HCT116 (cell line): ENCODE data around the gene MAPKAPK3. TPM values are rescaled to one million over a fixed set of nuclear protein-coding genes. Genes with fewer than 3 reads are reported as not detected.

Experiments used
- ATAC-seq: fragments of 200-7000 bp; cut with Tn5 transposase; 2 replicates; pipeline ENCODE4 v1.9.1; 2020; ENCODE audit warnings: mild to moderate bottlenecking, moderate library complexity
- BruUV-seq: library from RNA; stranded (reverse); fragments of 400-500 nt; replicated peaks from 2 replicates; lab custom pipeline; 2021; lab: Mats Ljungman, UMichigan
- CTCF ChIA-PET: fragments of 300-600 bp; sonication (Branson Sonifier 250); formaldehyde crosslinking; loops from one replicate; lab custom pipeline; 2021; ENCODE audit warnings: antibody characterized with exemption; lab: Charles Lee
- POLR2A ChIA-PET: fragments of 300-600, 350-600 bp; sonication (Branson Sonifier 250); formaldehyde crosslinking; loops from one replicate; lab custom pipeline; 2021; ENCODE audit warnings: antibody characterized with exemption; lab: Charles Lee
- RAD21 ChIA-PET, 2 experiments: fragments of 300-600 bp; sonication (Branson Sonifier 250); formaldehyde crosslinking; loops; one replicate each; lab custom pipeline; 2023; ENCODE audit warnings: low total read pairs in 2 of 2; ENCODE audit not compliant: uncharacterized antibody in 2 of 2, unreplicated experiment in 2 of 2, low non-redundant PET in 1 of 2; lab: Charles Lee
- DNase-seq: peaks from one replicate; pipeline ENCODE4 v3.0.0-alpha.2; 2010; ENCODE audit warnings: low read depth, low spot score
- H2AFZ ChIP-seq: fragments of 200-600 bp; shearing (Covaris generic), sonication (generic); 2 replicates; pipeline ENCODE4 v1.6.1; 2017; ENCODE audit warnings: low read depth, mixed run types, mixed read lengths, antibody characterized with exemption, low read length; ENCODE audit not compliant: poor library complexity, severe bottlenecking
- H3K27ac ChIP-seq: 2 replicates; pipeline ENCODE4 v1.5.1; 2012; ENCODE audit warnings: low read depth, low read length
- H3K27me3 ChIP-seq: fragments of 200-600 bp; sonication (generic); 2 replicates; pipeline ENCODE4 v1.6.1; 2016; ENCODE audit warnings: mixed run types, low read length, mixed read lengths; ENCODE audit not compliant: insufficient read depth
- H3K36me3 ChIP-seq, 2 experiments: fragments of 200-500 bp in 1 of 2; fragments of 200-600 bp in 1 of 2; sonication (Bioruptor generic) in 1 of 2; sonication (generic) in 1 of 2; 2 replicates each; pipeline versions ENCODE4 v1.5.1 to v1.6.1; 2014 to 2016; ENCODE audit warnings: low read length in 2 of 2, inconsistent platforms in 1 of 2, mixed read lengths in 1 of 2, mixed run types in 1 of 2; ENCODE audit not compliant: insufficient read depth in 2 of 2, control insufficient read depth in 1 of 2
- H3K4me1 ChIP-seq, 2 experiments: fragments of 200-600 bp in 1 of 2; sonication (generic) in 1 of 2; 2 replicates each; pipeline versions ENCODE4 v1.5.1 to v1.6.1; 2012 to 2017; ENCODE audit warnings: low read length in 2 of 2, inconsistent platforms in 1 of 2, mild to moderate bottlenecking in 1 of 2, mixed read lengths in 1 of 2, mixed run types in 1 of 2, moderate library complexity in 1 of 2; ENCODE audit not compliant: insufficient read depth in 2 of 2, control insufficient read depth in 1 of 2
- H3K4me2 ChIP-seq: fragments of 200-600 bp; sonication (generic); 2 replicates; pipeline ENCODE4 v1.6.1; 2017; ENCODE audit warnings: mixed run types, low read length, mixed read lengths
- H3K4me3 ChIP-seq, 2 experiments: fragments of 200-600 bp in 1 of 2; sonication (generic) in 1 of 2; replicated peaks in 1 of 2; 2 replicates each; pipeline ENCODE4 v1.5.1; 2011 to 2016; ENCODE audit warnings: low read length in 2 of 2, control low read depth in 1 of 2, low read depth in 1 of 2, mild to moderate bottlenecking in 1 of 2, mixed read lengths in 1 of 2, mixed run types in 1 of 2
- H3K79me2 ChIP-seq: fragments of 200-600 bp; sonication (generic); 2 replicates; pipeline ENCODE4 v1.6.1; 2017; ENCODE audit warnings: mild to moderate bottlenecking, mixed run types, low read length, moderate library complexity, mixed read lengths; ENCODE audit not compliant: insufficient read depth
- H3K9ac ChIP-seq: fragments of 200-600 bp; sonication (generic); 2 replicates; pipeline ENCODE4 v1.6.1; 2016; ENCODE audit warnings: low read length, mixed read lengths
- H3K9me2 ChIP-seq: fragments of 200-600 bp; sonication (generic), shearing (Covaris generic); 2 replicates; pipeline ENCODE4 v1.6.1; 2017; ENCODE audit warnings: mixed run types, mild to moderate bottlenecking, moderate library complexity; ENCODE audit not compliant: insufficient read depth
- H3K9me3 ChIP-seq, 2 experiments: fragments of 200-500 bp in 1 of 2; fragments of 200-600 bp in 1 of 2; sonication (Bioruptor generic) in 1 of 2; sonication (generic) in 1 of 2; 2 replicates each; pipeline ENCODE4 v1.6.1; 2014 to 2017; ENCODE audit warnings: low read length in 2 of 2, mixed read lengths in 2 of 2, inconsistent platforms in 1 of 2, low read depth in 1 of 2, mild to moderate bottlenecking in 1 of 2, mixed run types in 1 of 2, moderate library complexity in 1 of 2; ENCODE audit not compliant: control insufficient read depth in 1 of 2, insufficient read depth in 1 of 2
- H4K20me1 ChIP-seq: fragments of 200-600 bp; sonication (generic), shearing (Covaris generic); 2 replicates; pipeline ENCODE4 v1.6.1; 2017; ENCODE audit warnings: mixed run types, mild to moderate bottlenecking, moderate library complexity; ENCODE audit not compliant: insufficient read depth
- CEBPB ChIP-seq: IDR thresholded peaks from 2 replicates; pipeline ENCODE4 v1.6.1; 2012; ENCODE audit warnings: low read depth
- EGR1 ChIP-seq: IDR thresholded peaks from 2 replicates; pipeline ENCODE4 v1.6.1; 2012; ENCODE audit warnings: low read depth
- EZH2phosphoT487 ChIP-seq: fragments of 200-600 bp; IDR thresholded peaks from 2 replicates; pipeline ENCODE4 v1.6.1; 2018; ENCODE audit warnings: antibody characterized with exemption, borderline replicate concordance
- JUND ChIP-seq: IDR thresholded peaks from 2 replicates; pipeline ENCODE4 v1.6.1; 2012
- POLR2A ChIP-seq: IDR thresholded peaks from 2 replicates; pipeline ENCODE4 v1.7.0; 2011; ENCODE audit warnings: borderline replicate concordance; ENCODE audit not compliant: insufficient read depth, insufficient read length; ENCODE audit errors: extremely low read depth
- POLR2AphosphoS5 ChIP-seq: IDR thresholded peaks from 2 replicates; pipeline ENCODE4 v1.6.1; 2011; ENCODE audit warnings: mild to moderate bottlenecking, low read depth, low read length, moderate library complexity
- RAD21 ChIP-seq: IDR thresholded peaks from 2 replicates; pipeline ENCODE4 v1.6.1; 2012; ENCODE audit warnings: low read depth, mild to moderate bottlenecking
- SIN3A ChIP-seq: IDR thresholded peaks from 2 replicates; pipeline ENCODE4 v1.6.1; 2012; ENCODE audit warnings: low read depth
- SP1 ChIP-seq: IDR thresholded peaks from 2 replicates; pipeline ENCODE4 v1.6.1; 2012; ENCODE audit warnings: low read depth
- SRF ChIP-seq: IDR thresholded peaks from 2 replicates; pipeline ENCODE4 v1.6.1; 2012; ENCODE audit warnings: low read depth
- TCF7L2 ChIP-seq: IDR thresholded peaks from 2 replicates; pipeline ENCODE4 v1.7.0; 2011; ENCODE audit warnings: borderline replicate concordance, inconsistent platforms; ENCODE audit not compliant: insufficient read depth, insufficient read length; ENCODE audit errors: extremely low read depth
- YY1 ChIP-seq: IDR thresholded peaks from 2 replicates; pipeline ENCODE4 v1.6.1; 2011; ENCODE audit warnings: low read length, low read depth, moderate library complexity, mild to moderate bottlenecking; ENCODE audit not compliant: insufficient replicate concordance; ENCODE audit errors: extremely low read depth
- ZFX ChIP-seq: fragments of 450-650 bp; IDR thresholded peaks from 2 replicates; pipeline ENCODE4 v1.6.1; 2017
- intact Hi-C: fragments of 100-400 bp; cut with micrococcal nuclease; formaldehyde crosslinking; loops from 2 replicates; pipeline ENCODE4 v1.10.0; 2022
- total RNA-seq: library from RNA; stranded (reverse); gene quantifications from one replicate; pipeline ENCODE4 v1.2.1, GENCODE V29; 2021; ENCODE audit not compliant: unreplicated experiment
- TF ChIP-seq, protein P1 (sequence below), 3 experiments: fragments of 200-600 bp in 1 of 3; sonication (generic) in 1 of 3; IDR thresholded peaks in 2 of 3; conservative IDR thresholded peaks in 1 of 3; 2 replicates each; pipeline ENCODE4 v1.5.1; 2012 to 2017; ENCODE audit warnings: low read depth in 2 of 3, low read length in 2 of 3, antibody characterized with exemption in 1 of 3, borderline replicate concordance in 1 of 3, control low read depth in 1 of 3, mild to moderate bottlenecking in 1 of 3, mixed read lengths in 1 of 3, mixed run types in 1 of 3, moderate library complexity in 1 of 3; ENCODE audit not compliant: insufficient read depth in 1 of 3
- TF ChIP-seq, protein P2 (sequence below): IDR thresholded peaks from 2 replicates; pipeline ENCODE4 v1.6.1; 2012

Gene MAPKAPK3
- total RNA-seq, 1 experiment from 2014 or later, result 87.3 TPM

DNA sequence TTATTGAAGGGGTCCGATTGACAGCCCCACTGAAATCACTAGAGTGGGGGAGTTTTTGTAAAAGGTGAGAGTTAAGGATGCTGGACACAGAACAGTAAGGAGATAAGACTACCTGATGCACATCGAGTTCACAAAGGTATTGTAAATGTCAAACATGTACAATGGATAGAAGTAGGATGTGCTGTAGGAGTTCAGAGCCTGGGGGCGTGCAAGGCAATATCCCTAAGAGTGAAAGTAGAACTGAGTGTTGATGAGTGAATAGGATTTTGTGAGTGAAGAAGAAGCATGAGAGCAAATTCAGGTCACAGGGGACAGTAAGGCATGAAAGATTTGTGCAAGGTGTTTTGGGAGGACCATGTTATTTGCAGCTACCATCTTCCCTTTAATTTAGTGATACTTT lies 79.3 kb downstream of the MAPKAPK3 start:
- H3K36me3 ChIP-seq, result no peaks in the 10 kb centered on the region
- H3K9me2 ChIP-seq, result no peaks in the 10 kb centered on the region
- no peaks in the 10 kb centered on the region for H3K9me3 ChIP-seq
- intact Hi-C loops, result no loop called here
- no peaks in the 10 kb centered on the region for H3K27me3 ChIP-seq
- no peak overlapping the region for H3K4me3 ChIP-seq
- no peak overlapping the region for H3K27ac ChIP-seq
- H3K4me1 ChIP-seq, result no peaks in the 10 kb centered on the region
- ATAC-seq (no peak), DNase-seq (no peak)
- no peak overlapping the region for H3K9ac ChIP-seq
- BruUV-seq, result no TSS peak
- H3K4me2 ChIP-seq, result no peak overlapping the region
- peaks cover 16% of the 10 kb centered on the region; the same call in 1 of the 2 replicates for H3K79me2 ChIP-seq
- H4K20me1 ChIP-seq, result no peaks in the 10 kb centered on the region
- no peak overlapping the region for H2AFZ ChIP-seq
- ChIA-PET POLR2A (no interaction called here), CTCF (no interaction called here), RAD21 (no interaction called here)
- TF ChIP-seq RAD21 (no peak), EGR1 (no peak), CEBPB (no peak), SRF (no peak), YY1 (no peak), POLR2A (no peak), JUND (no peak), TCF7L2 (no peak)
- TF ChIP-seq, protein P1, sequence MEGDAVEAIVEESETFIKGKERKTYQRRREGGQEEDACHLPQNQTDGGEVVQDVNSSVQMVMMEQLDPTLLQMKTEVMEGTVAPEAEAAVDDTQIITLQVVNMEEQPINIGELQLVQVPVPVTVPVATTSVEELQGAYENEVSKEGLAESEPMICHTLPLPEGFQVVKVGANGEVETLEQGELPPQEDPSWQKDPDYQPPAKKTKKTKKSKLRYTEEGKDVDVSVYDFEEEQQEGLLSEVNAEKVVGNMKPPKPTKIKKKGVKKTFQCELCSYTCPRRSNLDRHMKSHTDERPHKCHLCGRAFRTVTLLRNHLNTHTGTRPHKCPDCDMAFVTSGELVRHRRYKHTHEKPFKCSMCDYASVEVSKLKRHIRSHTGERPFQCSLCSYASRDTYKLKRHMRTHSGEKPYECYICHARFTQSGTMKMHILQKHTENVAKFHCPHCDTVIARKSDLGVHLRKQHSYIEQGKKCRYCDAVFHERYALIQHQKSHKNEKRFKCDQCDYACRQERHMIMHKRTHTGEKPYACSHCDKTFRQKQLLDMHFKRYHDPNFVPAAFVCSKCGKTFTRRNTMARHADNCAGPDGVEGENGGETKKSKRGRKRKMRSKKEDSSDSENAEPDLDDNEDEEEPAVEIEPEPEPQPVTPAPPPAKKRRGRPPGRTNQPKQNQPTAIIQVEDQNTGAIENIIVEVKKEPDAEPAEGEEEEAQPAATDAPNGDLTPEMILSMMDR (IDR thresholded peaks at IDR 0.05 in 2 of 3, conservative IDR thresholded peaks at IDR 0.05 in 1 of 3; ENCODE audit: borderline replicate concordance in 1 of 3, insufficient read depth in 1 of 3, low read depth in 2 of 3, low read length in 2 of 3), result no peak

DNA sequence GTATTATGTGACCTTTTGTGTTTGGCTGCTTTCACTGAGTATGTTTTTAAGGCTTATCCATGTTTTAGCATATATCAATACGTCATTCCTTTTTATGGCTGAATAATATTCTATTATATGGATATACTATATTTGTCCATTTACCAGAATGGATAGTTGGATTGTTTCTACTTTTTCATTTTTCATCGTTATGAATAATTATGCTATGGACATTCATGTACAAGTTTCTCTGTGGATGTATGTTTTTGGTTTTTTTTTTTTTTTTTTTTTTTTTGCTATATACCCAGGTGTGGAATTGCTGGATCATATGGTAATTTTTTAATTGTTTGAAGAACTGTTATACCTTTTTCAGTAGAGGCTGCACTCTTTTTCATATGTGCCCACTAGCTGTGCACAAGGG lies 81.3 kb downstream of the MAPKAPK3 start:
- H3K27ac ChIP-seq, result no peak overlapping the region
- no peak overlapping the region for H3K4me3 ChIP-seq
- ATAC-seq, result no peak
- no peak for TF ChIP-seq TCF7L2
- TF ChIP-seq CEBPB, result no peak
- no peak for TF ChIP-seq EZH2phosphoT487
- TF ChIP-seq POLR2AphosphoS5, result no peak
- TF ChIP-seq SRF, result no peak
- no peak for TF ChIP-seq SP1
- TF ChIP-seq ZFX, result no peak
- TF ChIP-seq, protein P1 (IDR thresholded peaks at IDR 0.05 in 2 of 3, conservative IDR thresholded peaks at IDR 0.05 in 1 of 3; ENCODE audit: borderline replicate concordance in 1 of 3, insufficient read depth in 1 of 3, low read depth in 2 of 3, low read length in 2 of 3), result no peak
- TF ChIP-seq, protein P2, sequence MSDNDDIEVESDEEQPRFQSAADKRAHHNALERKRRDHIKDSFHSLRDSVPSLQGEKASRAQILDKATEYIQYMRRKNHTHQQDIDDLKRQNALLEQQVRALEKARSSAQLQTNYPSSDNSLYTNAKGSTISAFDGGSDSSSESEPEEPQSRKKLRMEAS, result no peak
- TF ChIP-seq SIN3A, result no peak
- TF ChIP-seq POLR2A, result no peak
- TF ChIP-seq YY1, result no peak
- no peak for TF ChIP-seq EGR1
- no peak overlapping the region for H3K4me2 ChIP-seq
- H3K27me3 ChIP-seq, result no peaks in the 10 kb centered on the region
- no peaks in the 10 kb centered on the region for H3K36me3 ChIP-seq
- ChIA-PET CTCF (no interaction called here), POLR2A (no interaction called here), RAD21 (no interaction called here)
- intact Hi-C loops, result no loop called here
- no TSS peak for BruUV-seq
- no peak overlapping the region for H3K9ac ChIP-seq
- H3K4me1 ChIP-seq, result no peaks in the 10 kb centered on the region
- H2AFZ ChIP-seq, result no peak overlapping the region
- peaks cover 10% of the 10 kb centered on the region; the same call in 1 of the 2 replicates for H3K79me2 ChIP-seq
- no peaks in the 10 kb centered on the region for H3K9me2 ChIP-seq
- H3K9me3 ChIP-seq, result no peaks in the 10 kb centered on the region
- H4K20me1 ChIP-seq, result no peaks in the 10 kb centered on the region
- DNase-seq, result no peak
